ENCODE results near the gene LARGE1. TPM values are rescaled to one million over a fixed set of nuclear protein-coding genes. Genes with fewer than 3 reads are reported as not detected.

LARGE1 gene
- total RNA-seq, 4 donors from 2014 or later = 18.7 to 82.1 (median 39.2) TPM

GRCh38 chr22:33553493-33553892 lies 366.8 kb downstream of the LARGE1 start:
- no peaks in the 10 kb centered on the region for H3K36me3 ChIP-seq

GRCh38 chr22:33544707-33545106 lies 375.6 kb downstream of the LARGE1 start:
- Histone ChIP-seq H3K36me3 (no peaks in the 10 kb centered on the region), H3K27me3 (no peaks in the 10 kb centered on the region), H3K27ac (no peak overlapping the region), H3K4me1 (peaks cover 0 to 2% of the 10 kb centered on the region in 2 donors), H3K4me3 (no peak overlapping the region), H3K9me3 (no peaks in the 10 kb centered on the region)
- intact Hi-C loops (cut with DNase I; ENCODE audit: low total_unique reads) = no loop called here
- DNase-seq = no peak
- TF ChIP-seq POLR2A (IDR thresholded peaks at IDR 0.05) (no peak), CTCF (IDR thresholded peaks at IDR 0.05) (no peak)

More at GRCh38 chr22:33553493-33553892, 366.8 kb downstream of the LARGE1 start:
- Histone ChIP-seq H3K27ac (no peak overlapping the region), H3K27me3 (no peaks in the 10 kb centered on the region), H3K4me1 (no peaks in the 10 kb centered on the region), H3K4me3 (no peak overlapping the region), H3K9me3 (no peaks in the 10 kb centered on the region)
- DNase-seq = no peak
- intact Hi-C loops (cut with DNase I; ENCODE audit: low total_unique reads) = no loop called here
- TF ChIP-seq CTCF (IDR thresholded peaks at IDR 0.05) (no peak), POLR2A (IDR thresholded peaks at IDR 0.05) (no peak)

GRCh38 chr22:33542722-33543121 lies 377.6 kb downstream of the LARGE1 start:
- intact Hi-C loops (cut with DNase I; ENCODE audit: low total_unique reads) = no loop called here
- no peak for TF ChIP-seq POLR2A (IDR thresholded peaks at IDR 0.05)
- TF ChIP-seq CTCF (IDR thresholded peaks at IDR 0.05) = no peak
- Histone ChIP-seq H3K9me3 (no peaks in the 10 kb centered on the region), H3K27me3 (no peaks in the 10 kb centered on the region), H3K4me1 (peaks cover 0 to 3% of the 10 kb centered on the region in 2 donors), H3K36me3 (no peaks in the 10 kb centered on the region), H3K4me3 (no peak overlapping the region), H3K27ac (no peak overlapping the region)
- DNase-seq = no peak

GRCh38 chr22:33542153-33542552 lies 378.1 kb downstream of the LARGE1 start:
- Histone ChIP-seq H3K4me3 (no peak overlapping the region), H3K27me3 (no peaks in the 10 kb centered on the region), H3K36me3 (no peaks in the 10 kb centered on the region), H3K9me3 (no peaks in the 10 kb centered on the region), H3K27ac (no peak overlapping the region), H3K4me1 (peaks cover 0 to 3% of the 10 kb centered on the region in 2 donors)
- TF ChIP-seq POLR2A (IDR thresholded peaks at IDR 0.05) = no peak
- TF ChIP-seq CTCF (IDR thresholded peaks at IDR 0.05) = no peak
- DNase-seq = peak in 1 of 2 donors; percentile 36
- intact Hi-C loops (cut with DNase I; ENCODE audit: low total_unique reads) = no loop called here

GRCh38 chr22:33539902-33540751 lies 380.1 kb downstream of the LARGE1 start:
- H3K9me3 ChIP-seq = no peaks in the 10 kb centered on the region
- intact Hi-C loops (cut with DNase I; ENCODE audit: low total_unique reads) = no loop called here
- no peaks in the 10 kb centered on the region for H3K36me3 ChIP-seq
- peaks cover 0 to 3% of the 10 kb centered on the region in 2 donors for H3K4me1 ChIP-seq
- TF ChIP-seq POLR2A (IDR thresholded peaks at IDR 0.05) (no peak), CTCF (IDR thresholded peaks at IDR 0.05) (no peak)
- peak overlapping the region; percentile 56 to 68 for H3K27ac ChIP-seq
- H3K27me3 ChIP-seq = no peaks in the 10 kb centered on the region
- H3K4me3 ChIP-seq = no peak overlapping the region
- DNase-seq = peak; percentile 60 to 74

Data from uterus (tissue), 4 donors.